Activated CD4-positive, CD25-positive, alpha-beta regulatory T cell treated with anti-CD3 and anti-CD28 coated beads, Interleukin-2, amount 50 U/mL, for 24 hours (primary cell): Measurements from ENCODE around the gene ZSCAN30.
"Not testable (repeated sequence)": the region's sequence is repeated elsewhere in the genome, so short reads cannot be mapped to it uniquely, and the experiment has no call there.

Experiments
- ATAC-seq, 2 donors: fragments of 150-1000 bp; cut with Tn5 transposase; one replicate each; pipeline ENCODE4 v1.10.0; 2021; ENCODE audit warnings: mild to moderate bottlenecking in 1 of 2, moderate library complexity in 1 of 2

The ZSCAN30 gene

GRCh38 chr18:35227254-35227653 is 62.8 kb downstream of the ZSCAN30 start:
- ATAC-seq, result no peak

- ATAC-seq, result no peak
These were observed 66.2 kb downstream of the ZSCAN30 start for GRCh38 chr18:35223797-35224196.

- no peak for ATAC-seq
These were observed 69.6 kb downstream of the ZSCAN30 start for GRCh38 chr18:35220424-35220823.

- ATAC-seq, result not testable (repeated sequence)
These were observed 70.7 kb downstream of the ZSCAN30 start for GRCh38 chr18:35219331-35219730.

- ATAC-seq, result not testable (repeated sequence)
These were observed 73.4 kb downstream of the ZSCAN30 start for GRCh38 chr18:35216611-35217010.

GRCh38 chr18:35215026-35215425 is 75.0 kb downstream of the ZSCAN30 start:
- ATAC-seq, result no peak

GRCh38 chr18:35205746-35206458 is 84.1 kb downstream of the ZSCAN30 start:
- not testable (repeated sequence) for ATAC-seq

GRCh38 chr18:35205199-35205712 is 84.8 kb downstream of the ZSCAN30 start:
- no peak for ATAC-seq

- ATAC-seq, result no peak
These were observed 87.0 kb downstream of the ZSCAN30 start for GRCh38 chr18:35203067-35203466.

GRCh38 chr18:35201256-35201931 is 88.6 kb downstream of the ZSCAN30 start:
- no peak for ATAC-seq
